ENCODE results near the gene FRMD4A. TPM values are rescaled to one million over a fixed set of nuclear protein-coding genes. Genes with fewer than 3 reads are reported as not detected.

FRMD4A gene
- total RNA-seq, 6 donors from 2014 or later, result 22.3 to 114 (median 52.3) TPM

DNA sequence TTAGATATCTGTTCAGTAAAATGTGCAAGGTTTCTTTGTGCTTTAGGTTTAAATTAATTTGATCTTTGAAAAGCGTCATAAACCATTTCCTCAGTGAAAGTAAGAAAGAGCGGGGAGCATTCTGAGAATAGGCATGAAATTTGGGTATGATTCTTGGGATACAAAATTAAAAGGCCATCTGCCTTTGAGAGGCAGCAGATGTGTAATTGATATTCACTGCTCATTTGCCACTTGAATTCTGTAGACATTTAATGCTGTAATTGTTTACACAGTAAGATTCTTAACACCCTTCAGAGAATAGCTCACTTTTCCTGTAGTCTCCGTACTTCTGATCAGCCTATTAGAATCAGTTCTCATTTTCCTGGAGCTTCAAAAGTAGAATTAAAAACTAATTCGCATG, 18.7 kb downstream of the FRMD4A start:
- Histone ChIP-seq H3K4me1 (no peaks in the 10 kb centered on the region), H3K27ac (no peak overlapping the region), H3K9me3 (no peaks in the 10 kb centered on the region), H3K27me3 (no peaks in the 10 kb centered on the region), H3K4me3 (no peak overlapping the region), H3K36me3 (no peaks in the 10 kb centered on the region)
- ATAC-seq (ENCODE audit: low FRiP score in 2 of 2) (no peak), DNase-seq (no peak)
- TF ChIP-seq POLR2AphosphoS5 (IDR thresholded peaks at IDR 0.05) (no peak), CTCF (IDR thresholded peaks at IDR 0.05) (no peak), EP300 (IDR thresholded peaks at IDR 0.05) (no peak), POLR2A (IDR thresholded peaks at IDR 0.05) (no peak)
- 70 to 78% methylated on average over 4 of the region's 4 CpGs for WGBS, 2 donors

GRCh38 chr10:14311206-14311957, 19.3 kb downstream of the FRMD4A start:
- Histone ChIP-seq H3K27me3 (no peaks in the 10 kb centered on the region), H3K4me3 (no peak overlapping the region), H3K36me3 (no peaks in the 10 kb centered on the region), H3K4me1 (no peaks in the 10 kb centered on the region), H3K9me3 (no peaks in the 10 kb centered on the region), H3K27ac (no peak overlapping the region)
- 79% methylated on average over 6 of the region's 6 CpGs for WGBS, 2 donors
- DNase-seq (no peak), ATAC-seq (ENCODE audit: low FRiP score in 2 of 2) (no peak)
- TF ChIP-seq POLR2A (IDR thresholded peaks at IDR 0.05), result no peak
- no peak for TF ChIP-seq EP300 (IDR thresholded peaks at IDR 0.05)
- no peak for TF ChIP-seq CTCF (IDR thresholded peaks at IDR 0.05)

DNA sequence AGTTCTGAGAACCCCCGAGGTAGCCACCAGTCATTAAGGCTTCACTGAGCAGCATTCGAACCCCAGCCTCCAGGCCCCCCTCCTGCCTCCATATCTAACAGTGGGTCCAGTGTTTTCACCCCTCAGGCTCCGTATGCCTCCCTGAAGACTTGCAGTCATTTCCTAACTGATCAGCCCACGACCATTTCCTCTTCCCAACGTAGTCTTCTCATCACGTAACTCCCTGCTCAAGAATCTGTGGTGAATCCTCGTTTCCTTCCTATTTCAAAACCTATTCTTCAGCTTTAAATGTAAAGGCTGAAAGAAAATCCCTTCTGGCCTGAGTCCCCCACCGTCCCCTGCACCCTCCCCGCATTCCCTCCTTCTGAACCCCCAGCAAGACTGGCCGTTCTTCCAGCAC, 21.1 kb downstream of the FRMD4A start:
- Histone ChIP-seq H3K27ac (no peak overlapping the region), H3K4me3 (no peak overlapping the region), H3K36me3 (no peaks in the 10 kb centered on the region), H3K9me3 (no peaks in the 10 kb centered on the region), H3K27me3 (no peaks in the 10 kb centered on the region), H3K4me1 (no peaks in the 10 kb centered on the region)
- ATAC-seq (ENCODE audit: low FRiP score in 2 of 2) (no peak), DNase-seq (no peak)
- 55 to 65% methylated on average over 10 of the region's 10 CpGs for WGBS, 2 donors
- TF ChIP-seq EP300 (IDR thresholded peaks at IDR 0.05), result no peak
- TF ChIP-seq POLR2A (IDR thresholded peaks at IDR 0.05), result no peak
- no peak for TF ChIP-seq CTCF (IDR thresholded peaks at IDR 0.05)
- TF ChIP-seq POLR2AphosphoS5 (IDR thresholded peaks at IDR 0.05), result no peak

DNA sequence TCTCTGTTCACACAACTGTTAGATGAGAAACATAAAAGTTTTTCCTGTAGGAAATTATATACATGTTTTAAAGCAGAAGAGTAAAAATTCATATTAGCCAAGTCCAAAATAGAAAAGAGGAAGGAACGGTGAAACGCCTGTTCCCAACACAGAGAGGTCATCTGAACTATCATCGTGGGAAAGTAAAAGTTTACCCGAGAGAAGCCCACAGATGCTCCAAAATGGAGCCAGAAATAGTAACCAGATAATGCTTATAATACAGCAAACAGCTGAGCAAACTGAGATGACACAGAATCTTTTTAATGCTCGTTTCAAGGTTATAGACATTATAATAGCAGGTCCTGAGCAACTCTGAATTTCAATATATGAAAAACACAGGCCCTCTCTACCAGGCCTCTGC, 24.5 kb downstream of the FRMD4A start:
- H3K27me3 ChIP-seq, result no peaks in the 10 kb centered on the region
- H3K9me3 ChIP-seq, result no peaks in the 10 kb centered on the region
- 49 to 50% methylated on average over 5 of the region's 5 CpGs for WGBS, 2 donors
- no peak overlapping the region for H3K27ac ChIP-seq
- H3K4me3 ChIP-seq, result no peak overlapping the region
- H3K4me1 ChIP-seq, result no peaks in the 10 kb centered on the region
- ATAC-seq (ENCODE audit: low FRiP score in 2 of 2), result no peak
- TF ChIP-seq POLR2AphosphoS5 (IDR thresholded peaks at IDR 0.05) (no peak), POLR2A (IDR thresholded peaks at IDR 0.05) (no peak), CTCF (IDR thresholded peaks at IDR 0.05) (no peak), EP300 (IDR thresholded peaks at IDR 0.05) (no peak)
- no peaks in the 10 kb centered on the region for H3K36me3 ChIP-seq
- no peak for DNase-seq

GRCh38 chr10:14304046-14304445, 26.7 kb downstream of the FRMD4A start:
- Histone ChIP-seq H3K36me3 (no peaks in the 10 kb centered on the region), H3K27ac (no peak overlapping the region), H3K27me3 (no peaks in the 10 kb centered on the region), H3K9me3 (no peaks in the 10 kb centered on the region), H3K4me1 (no peaks in the 10 kb centered on the region), H3K4me3 (no peak overlapping the region)
- no peak for TF ChIP-seq CTCF (IDR thresholded peaks at IDR 0.05)
- TF ChIP-seq POLR2AphosphoS5 (IDR thresholded peaks at IDR 0.05), result no peak
- TF ChIP-seq POLR2A (IDR thresholded peaks at IDR 0.05), result no peak
- TF ChIP-seq EP300 (IDR thresholded peaks at IDR 0.05), result no peak
- no peak for DNase-seq
- ATAC-seq (ENCODE audit: low FRiP score in 2 of 2), result no peak
- WGBS, 2 donors, result 70 to 77% methylated on average over 5 of the region's 5 CpGs

Data from upper lobe of left lung (tissue), 6 donors.